ENCODE measurements around the gene TAF4B.
"Not testable (repeated sequence)": the region's sequence is repeated elsewhere in the genome, so short reads cannot be mapped to it uniquely, and the experiment has no call there.

Gene TAF4B

GRCh38 chr18:26237363-26237762 is 11.1 kb downstream of the TAF4B start:
- DNase-seq, result not testable (repeated sequence)

- not testable (repeated sequence) for DNase-seq
Measured at GRCh38 chr18:26238718-26239117, 12.5 kb downstream of the TAF4B start.

GRCh38 chr18:26242392-26242791 is 16.1 kb downstream of the TAF4B start:
- DNase-seq, result not testable (repeated sequence)

GRCh38 chr18:26245434-26245833 is 19.2 kb downstream of the TAF4B start:
- not testable (repeated sequence) for DNase-seq

- DNase-seq, result no peak
Measured at GRCh38 chr18:26252411-26252810, 26.2 kb downstream of the TAF4B start.

GRCh38 chr18:26254808-26255207 is 28.6 kb downstream of the TAF4B start:
- not testable (repeated sequence) for DNase-seq

GRCh38 chr18:26255695-26256622 is 29.7 kb downstream of the TAF4B start:
- no peak for DNase-seq

GRCh38 chr18:26258711-26259110 is 32.5 kb downstream of the TAF4B start:
- no peak for DNase-seq

GRCh38 chr18:26259416-26259815 is 33.2 kb downstream of the TAF4B start:
- not testable (repeated sequence) for DNase-seq

GRCh38 chr18:26262156-26262555 is 35.9 kb downstream of the TAF4B start:
- no peak for DNase-seq

- DNase-seq, result no peak
Measured at GRCh38 chr18:26267357-26267930, 41.2 kb downstream of the TAF4B start.

GRCh38 chr18:26268454-26268853 is 42.2 kb downstream of the TAF4B start:
- no peak for DNase-seq

- DNase-seq, result no peak
Measured at GRCh38 chr18:26271917-26272549, 45.8 kb downstream of the TAF4B start.

- no peak for DNase-seq
Measured at GRCh38 chr18:26277374-26277773, 51.1 kb downstream of the TAF4B start.

GRCh38 chr18:26279428-26279827 is 53.2 kb downstream of the TAF4B start:
- DNase-seq, result no peak

- DNase-seq, result no peak
Measured at GRCh38 chr18:26286008-26286407, 59.8 kb downstream of the TAF4B start.

- no peak for DNase-seq
Measured at GRCh38 chr18:26287644-26288043, 61.4 kb downstream of the TAF4B start.

- DNase-seq, result no peak
Measured at GRCh38 chr18:26290385-26290784, 64.1 kb downstream of the TAF4B start.

GRCh38 chr18:26293982-26294381 is 67.7 kb downstream of the TAF4B start:
- no peak for DNase-seq

- no peak for DNase-seq
Measured at GRCh38 chr18:26298107-26298506, 71.9 kb downstream of the TAF4B start.

GRCh38 chr18:26301681-26302080 is 75.4 kb downstream of the TAF4B start:
- no peak for DNase-seq

GRCh38 chr18:26303222-26303621 is 77.0 kb downstream of the TAF4B start:
- not testable (repeated sequence) for DNase-seq

- no peak for DNase-seq
Measured at GRCh38 chr18:26304511-26304910, 78.3 kb downstream of the TAF4B start.
